ENCODE measurements around the gene HOXC5.
"Not testable (repeated sequence)": the region's sequence is repeated elsewhere in the genome, so short reads cannot be mapped to it uniquely, and the experiment has no call there.

GRCh38 chr12:54079115-54079514 lies 46.3 kb downstream of the HOXC5 start:
- not testable (repeated sequence) for TF ChIP-seq POLR2A (IDR thresholded peaks at IDR 0.05); CTCF (IDR thresholded peaks at IDR 0.05 in 4 of 5, conservative IDR thresholded peaks at IDR 0.05 in 1 of 5)
